Astrocyte of the cerebellum (primary cell): Measurements from ENCODE around the gene GHR.

ENCODE experiments used
- DNase-seq: peaks from one replicate; pipeline ENCODE4 v3.0.0-alpha.2; 2011; ENCODE audit warnings: low read depth
- H3K4me3 ChIP-seq: 2 replicates; pipeline ENCODE4 v1.5.1; 2011; ENCODE audit warnings: mild to moderate bottlenecking, low read depth, low read length, moderate library complexity
- CTCF ChIP-seq: IDR thresholded peaks from 2 replicates; pipeline ENCODE4 v1.5.1; 2012; ENCODE audit warnings: low read length, low read depth, moderate library complexity, mild to moderate bottlenecking; ENCODE audit errors: missing control alignments
- in situ Hi-C: cut with HindIII; loops from 2 replicates; pipeline ENCODE4 v1.10.0; 2017; ENCODE audit warnings: low sequenced_read_pairs

GHR gene

GRCh38 chr5:42423285-42424165, at the start of gene GHR:
Gene GHR (plus strand): TSS chr5:42423439. CDS start chr5:42565875, 142,436 bp downstream.
- in situ Hi-C loops = no loop called here
- TF ChIP-seq CTCF = peak; percentile 74
- peak; percentile 85 for DNase-seq
- peak within 1 kb of the TSS; percentile 59 for H3K4me3 ChIP-seq

- no peak for TF ChIP-seq CTCF
- H3K4me3 ChIP-seq = no peak overlapping the region
- no peak for DNase-seq
- in situ Hi-C loops = no loop called here
Observed at GRCh38 chr5:42374679-42375273, 48.5 kb upstream of the GHR start.

GRCh38 chr5:42377496-42377895, 45.7 kb upstream of the GHR start:
- no peak for DNase-seq
- in situ Hi-C loops = no loop called here
- no peak overlapping the region for H3K4me3 ChIP-seq
- no peak for TF ChIP-seq CTCF

- no peak overlapping the region for H3K4me3 ChIP-seq
- no peak for TF ChIP-seq CTCF
- in situ Hi-C loops = no loop called here
- no peak for DNase-seq
Observed at GRCh38 chr5:42381973-42382372, 41.3 kb upstream of the GHR start.

GRCh38 chr5:42387563-42387962, 35.7 kb upstream of the GHR start:
- in situ Hi-C loops = no loop called here
- no peak for TF ChIP-seq CTCF
- no peak for DNase-seq
- no peak overlapping the region for H3K4me3 ChIP-seq

- no peak overlapping the region for H3K4me3 ChIP-seq
- TF ChIP-seq CTCF = no peak
- no peak for DNase-seq
- in situ Hi-C loops = no loop called here
Observed at GRCh38 chr5:42390115-42390514, 33.1 kb upstream of the GHR start.
